Measurements from ENCODE around the gene GDPD4.

GDPD4 gene

GRCh38 chr11:77233011-77233410 lies 68.5 kb downstream of the GDPD4 start:
- DNase-seq, result no peak

DNA sequence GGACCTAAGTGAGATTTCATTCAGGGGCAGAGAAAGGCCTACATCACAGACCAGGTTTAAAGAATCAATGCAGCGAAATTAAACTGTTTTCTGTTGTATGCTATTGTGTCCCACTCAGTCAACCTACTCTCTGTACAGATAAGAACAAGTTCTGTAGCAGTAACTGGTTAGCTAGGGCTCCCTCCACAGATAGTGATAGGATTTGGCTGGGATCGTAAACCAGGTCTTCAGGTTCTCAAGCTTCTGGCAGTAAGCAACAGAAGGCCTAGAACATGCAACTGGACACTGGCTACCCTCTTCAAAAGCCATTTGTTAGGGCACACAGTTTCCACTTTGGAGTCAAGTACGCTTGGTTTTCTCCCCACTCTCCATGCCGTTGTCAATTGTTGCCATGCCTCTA lies 69.2 kb downstream of the GDPD4 start:
- no peak for DNase-seq

- DNase-seq, result no peak
Observed at GRCh38 chr11:77231800-77232199, 69.7 kb downstream of the GDPD4 start.

DNA sequence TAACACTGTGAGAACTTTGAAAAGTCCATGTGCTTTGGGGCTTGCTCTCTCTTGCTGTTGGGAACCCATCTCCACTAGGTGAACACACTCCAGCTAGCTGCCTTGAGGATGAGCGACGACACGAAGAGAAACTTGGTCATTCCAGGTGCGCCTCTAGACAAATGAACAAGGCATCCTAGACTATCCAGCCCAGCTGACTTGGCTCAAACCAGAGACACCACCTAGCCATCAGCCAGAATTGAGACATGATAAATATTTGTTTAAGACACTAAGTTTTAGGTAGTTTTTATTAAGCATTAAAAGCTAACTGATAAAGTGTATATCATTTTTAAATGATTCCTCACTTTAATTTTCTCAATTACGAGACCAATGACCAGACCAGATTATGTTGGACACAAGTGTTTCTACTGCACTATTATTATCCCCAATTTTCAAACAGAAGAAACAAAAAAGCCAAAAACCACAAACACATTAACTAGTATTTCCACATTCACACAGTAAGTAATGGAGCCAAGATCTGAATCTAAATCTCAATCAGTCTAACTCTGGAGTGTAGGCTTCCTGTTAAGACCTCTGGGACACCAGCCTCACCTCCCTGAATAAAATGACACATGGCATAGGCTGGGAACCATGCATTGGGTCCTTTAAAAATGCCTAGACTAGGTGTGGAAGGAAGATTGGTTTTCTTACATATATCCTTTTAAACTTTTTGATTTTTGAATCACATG lies 70.4 kb downstream of the GDPD4 start:
- DNase-seq, result no peak

GRCh38 chr11:77223797-77224196 lies 77.7 kb downstream of the GDPD4 start:
- DNase-seq, result no peak

DNA sequence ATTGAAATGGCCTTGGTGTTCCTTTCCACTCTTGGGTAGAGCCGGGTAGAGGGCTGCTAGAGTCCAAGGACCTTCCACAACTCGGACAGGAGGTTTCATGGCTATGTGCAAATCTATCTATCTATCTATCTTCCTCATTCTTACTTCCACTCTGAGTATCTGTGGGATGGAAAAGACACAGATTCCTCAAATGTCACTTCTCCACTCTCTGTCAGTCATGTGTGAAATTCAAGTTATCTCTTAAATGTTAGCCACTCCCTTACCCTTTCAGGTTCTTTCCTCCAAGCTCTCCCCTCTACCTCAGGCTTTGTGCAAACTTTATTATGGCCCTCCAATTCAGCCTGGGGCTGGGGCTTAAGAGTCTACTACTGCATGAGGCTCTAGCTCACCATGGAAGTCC lies 84.3 kb downstream of the GDPD4 start:
- no peak for DNase-seq

GRCh38 chr11:77215106-77215505 lies 86.4 kb downstream of the GDPD4 start:
- no peak for DNase-seq

DNA sequence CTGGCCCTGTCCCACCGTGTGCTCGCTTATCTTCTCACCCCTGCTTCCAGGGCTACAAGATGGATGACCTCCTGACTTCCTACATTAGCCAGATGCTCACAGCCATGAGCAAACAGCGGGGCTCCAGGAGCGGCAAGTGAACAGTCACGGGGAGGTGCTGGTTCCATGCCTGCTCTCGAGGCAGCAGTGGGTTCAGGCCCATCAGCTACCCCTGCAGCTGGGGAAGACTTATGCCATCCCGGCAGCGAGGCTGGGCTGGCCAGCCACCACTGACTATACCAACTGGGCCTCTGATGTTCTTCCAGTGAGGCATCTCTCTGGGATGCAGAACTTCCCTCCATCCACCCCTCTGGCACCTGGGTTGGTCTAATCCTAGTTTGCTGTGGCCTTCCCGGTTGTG lies 86.9 kb downstream of the GDPD4 start:
- no peak for DNase-seq

DNA sequence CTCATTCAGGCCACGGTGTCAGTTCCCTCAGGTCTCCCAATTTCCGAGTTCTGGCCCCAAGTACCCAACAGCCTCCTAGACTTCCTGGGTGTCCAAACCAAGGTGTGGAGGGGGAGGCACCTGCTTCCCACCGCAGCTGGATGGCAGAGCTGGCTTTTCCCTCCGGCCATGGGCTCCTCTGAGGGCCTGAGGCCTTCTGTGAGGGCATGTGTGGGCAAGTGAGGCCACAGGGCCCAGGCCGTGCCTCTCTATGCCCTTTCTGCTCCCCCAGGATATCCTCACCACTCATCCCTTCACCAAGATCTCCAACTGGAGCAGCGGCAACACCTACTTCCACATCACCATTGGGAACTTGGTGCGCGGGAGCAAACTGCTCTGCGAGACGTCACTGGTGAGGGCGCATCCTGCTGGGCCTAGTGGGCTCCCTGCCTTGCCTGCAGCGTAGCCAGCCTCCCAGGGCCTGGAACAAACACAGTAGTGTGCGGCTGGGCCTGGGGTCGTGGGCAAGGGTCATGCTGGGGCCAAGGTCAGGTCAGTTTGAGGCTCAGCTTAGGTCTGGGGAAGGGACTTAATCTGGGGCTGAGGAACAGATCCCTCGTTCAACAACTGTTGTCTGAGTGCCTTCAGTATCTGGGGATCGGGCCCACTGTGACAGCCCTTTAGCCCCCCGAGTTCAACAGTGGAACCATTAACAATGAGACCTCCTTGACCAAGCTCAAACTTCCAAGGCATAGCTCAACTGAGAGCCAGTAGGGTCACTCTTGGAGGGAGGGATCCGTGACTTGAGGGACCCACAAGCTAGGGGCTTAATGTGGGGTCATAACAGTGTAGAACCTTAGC lies 87.7 kb downstream of the GDPD4 start:
- no peak for DNase-seq

DNA sequence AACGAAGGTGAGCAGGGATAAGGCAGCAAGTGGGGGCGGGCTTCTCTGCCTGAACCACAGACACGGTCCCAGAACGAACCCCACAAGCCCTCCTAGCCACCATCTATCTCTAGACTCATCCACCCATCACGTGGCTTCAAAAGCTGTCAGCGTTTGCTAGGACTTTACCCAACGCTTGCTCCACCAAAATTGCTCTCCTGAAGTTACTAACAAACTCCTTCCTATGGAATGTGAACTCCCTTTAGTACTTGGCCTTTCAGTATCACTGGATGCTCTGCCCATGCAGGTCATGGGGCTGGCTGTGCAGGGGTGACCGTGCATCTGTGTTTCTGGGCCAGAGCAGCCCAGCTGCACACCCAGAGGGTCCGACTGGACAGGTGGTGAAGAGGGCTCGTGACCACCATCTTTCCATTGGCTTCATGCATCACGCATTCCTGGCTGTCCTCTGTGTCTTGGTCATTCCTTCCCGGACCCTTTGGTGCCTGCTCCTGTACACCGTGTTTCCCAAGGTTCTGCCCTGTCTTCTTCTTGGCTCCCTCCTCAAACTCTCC lies 88.4 kb downstream of the GDPD4 start:
- no peak for DNase-seq

- DNase-seq, result no peak
Observed at GRCh38 chr11:77212314-77213007, 89.0 kb downstream of the GDPD4 start.

DNA sequence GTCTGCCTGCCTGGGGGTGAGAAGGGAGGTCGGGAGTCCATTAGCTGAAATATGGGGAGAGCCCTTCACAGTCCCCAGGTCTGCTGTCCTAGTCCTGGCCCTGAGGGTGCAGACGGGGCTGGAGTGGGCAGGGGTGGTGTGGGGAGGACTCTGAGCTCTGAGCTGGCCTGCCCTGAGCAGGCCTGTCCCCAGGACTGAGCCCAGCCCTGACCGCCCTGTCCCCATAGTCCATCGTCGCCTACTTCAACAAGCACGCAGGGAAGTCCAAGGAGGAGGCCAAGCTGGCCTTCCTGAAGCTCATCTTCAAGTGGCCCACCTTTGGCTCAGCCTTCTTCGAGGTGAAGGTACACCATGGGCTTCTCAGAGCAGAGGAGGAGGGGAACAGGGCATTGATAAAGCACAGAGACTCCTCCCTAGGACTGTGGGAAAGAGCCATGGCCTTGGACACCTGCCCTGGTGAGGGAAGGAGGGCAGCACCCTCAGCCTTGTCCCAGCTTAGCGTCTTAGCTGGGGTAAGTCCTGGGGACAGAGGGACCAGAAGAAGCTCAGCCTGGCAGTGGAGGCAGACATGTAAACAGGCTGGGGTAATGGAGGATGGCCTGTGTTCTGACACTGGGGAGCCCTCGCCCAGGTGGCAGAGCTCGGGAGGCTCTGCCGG lies 89.8 kb downstream of the GDPD4 start:
- no peak for DNase-seq

DNA sequence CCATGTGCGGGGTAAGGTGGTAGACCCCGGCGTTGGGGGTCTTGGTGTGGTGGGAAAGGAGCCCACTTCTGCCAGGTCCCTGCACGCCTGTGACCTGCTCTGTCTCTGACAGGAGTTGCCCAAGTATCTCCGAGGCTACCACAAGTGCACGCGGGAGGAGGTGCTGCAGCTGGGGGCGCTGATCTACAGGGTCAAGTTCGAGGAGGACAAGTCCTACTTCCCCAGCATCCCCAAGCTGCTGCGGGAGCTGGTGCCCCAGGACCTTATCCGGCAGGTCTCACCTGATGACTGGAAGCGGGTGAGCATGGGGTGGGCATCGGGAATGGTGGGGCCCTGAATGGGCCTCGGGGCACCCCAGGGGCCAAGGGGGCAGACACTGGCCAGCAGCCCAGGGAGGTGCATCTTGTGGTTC lies 90.4 kb downstream of the GDPD4 start:
- DNase-seq, result no peak

DNA sequence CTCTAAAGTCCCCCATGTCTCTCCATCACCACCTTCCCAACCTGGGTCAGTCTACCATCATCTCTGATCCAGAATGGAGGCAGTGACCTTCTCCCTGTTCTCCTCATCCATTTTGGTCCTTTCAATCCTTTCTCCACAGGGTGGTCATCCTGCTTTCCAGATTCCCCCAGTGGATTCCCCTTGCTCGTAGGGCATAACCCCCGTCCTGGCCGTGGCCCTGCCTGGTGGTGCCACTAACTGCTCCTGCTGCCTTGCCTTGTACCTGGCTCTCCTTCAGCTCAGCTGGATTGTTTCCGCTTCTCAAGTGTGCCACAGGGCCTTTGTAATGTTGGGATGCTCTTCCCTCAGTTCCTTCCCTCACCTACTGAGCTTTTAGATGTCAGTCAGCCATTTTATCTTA lies 91.8 kb downstream of the GDPD4 start:
- no peak for DNase-seq

DNA sequence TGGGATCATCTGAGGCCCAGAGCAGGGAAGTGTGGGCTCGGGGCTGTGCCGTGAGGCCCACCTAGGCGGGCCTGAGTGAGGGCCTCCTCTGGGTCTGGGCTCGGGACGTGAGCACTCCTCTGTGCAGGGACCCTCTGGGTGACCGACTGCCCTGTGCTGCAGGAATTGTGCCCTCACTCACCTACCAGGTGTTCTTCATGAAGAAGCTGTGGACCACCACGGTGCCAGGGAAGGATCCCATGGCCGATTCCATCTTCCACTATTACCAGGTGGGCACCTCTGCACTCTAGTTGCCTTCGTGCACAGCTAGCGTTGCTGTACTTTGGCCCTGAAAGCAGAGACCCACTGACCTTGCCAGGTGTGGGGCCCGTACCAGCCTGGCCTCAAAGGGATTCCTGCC lies 93.0 kb downstream of the GDPD4 start:
- DNase-seq, result no peak

DNA sequence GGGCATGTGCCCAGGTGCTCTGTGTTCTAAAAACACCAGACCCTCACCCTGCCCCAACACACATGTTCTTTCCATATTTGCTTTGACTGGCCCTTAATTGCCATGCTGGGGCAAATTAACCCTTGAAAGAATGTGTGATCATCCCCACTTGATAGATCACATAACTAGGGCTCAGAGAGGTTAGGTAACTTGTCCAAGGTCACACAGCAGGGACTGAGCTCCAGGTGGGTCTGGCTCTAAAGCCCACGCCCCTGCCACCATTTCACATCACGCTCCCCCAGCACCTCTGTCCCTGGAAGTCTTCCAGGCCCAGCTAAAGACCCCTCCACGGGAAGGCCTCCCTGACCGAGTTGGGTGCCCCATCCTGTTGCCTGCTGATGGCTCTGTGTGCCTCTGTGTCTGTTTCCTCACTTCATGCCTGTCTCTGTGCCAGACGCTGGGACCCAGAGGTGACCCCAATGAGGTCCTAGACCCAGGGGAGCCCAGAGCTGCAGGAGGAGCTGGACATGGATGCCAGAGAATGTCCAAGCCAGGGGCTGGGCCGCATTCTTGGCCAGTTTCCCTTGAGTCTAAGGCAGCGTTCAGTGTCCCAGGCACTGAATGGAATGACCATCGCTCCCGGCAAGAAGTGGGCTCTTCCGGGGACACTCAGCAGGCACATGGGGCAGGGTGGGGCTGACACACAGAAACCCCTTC lies 93.7 kb downstream of the GDPD4 start:
- DNase-seq, result no peak

DNA sequence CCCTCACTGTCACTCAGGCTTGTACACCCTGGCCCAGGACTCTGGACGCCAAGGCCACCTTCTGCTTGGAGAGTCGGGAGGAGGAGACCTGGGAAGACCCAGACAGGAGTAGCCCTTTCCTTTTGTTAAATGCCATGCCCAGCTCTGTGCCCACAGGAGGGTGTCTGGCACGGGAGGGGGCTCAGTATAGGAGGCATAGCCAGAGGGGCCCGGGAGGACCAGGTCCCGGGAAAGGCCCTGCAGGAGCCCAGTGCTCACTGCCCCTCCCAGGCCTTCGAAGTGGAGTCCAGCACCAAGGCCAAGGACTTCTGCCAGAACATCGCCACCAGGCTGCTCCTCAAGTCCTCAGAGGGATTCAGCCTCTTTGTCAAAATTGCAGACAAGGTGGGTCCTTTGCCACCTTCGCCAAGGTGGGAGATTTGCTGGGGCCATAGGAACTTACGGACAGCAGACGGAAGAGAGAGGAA lies 94.4 kb downstream of the GDPD4 start:
- DNase-seq, result no peak

GRCh38 chr11:77206264-77207018 lies 95.0 kb downstream of the GDPD4 start:
- DNase-seq, result no peak

DNA sequence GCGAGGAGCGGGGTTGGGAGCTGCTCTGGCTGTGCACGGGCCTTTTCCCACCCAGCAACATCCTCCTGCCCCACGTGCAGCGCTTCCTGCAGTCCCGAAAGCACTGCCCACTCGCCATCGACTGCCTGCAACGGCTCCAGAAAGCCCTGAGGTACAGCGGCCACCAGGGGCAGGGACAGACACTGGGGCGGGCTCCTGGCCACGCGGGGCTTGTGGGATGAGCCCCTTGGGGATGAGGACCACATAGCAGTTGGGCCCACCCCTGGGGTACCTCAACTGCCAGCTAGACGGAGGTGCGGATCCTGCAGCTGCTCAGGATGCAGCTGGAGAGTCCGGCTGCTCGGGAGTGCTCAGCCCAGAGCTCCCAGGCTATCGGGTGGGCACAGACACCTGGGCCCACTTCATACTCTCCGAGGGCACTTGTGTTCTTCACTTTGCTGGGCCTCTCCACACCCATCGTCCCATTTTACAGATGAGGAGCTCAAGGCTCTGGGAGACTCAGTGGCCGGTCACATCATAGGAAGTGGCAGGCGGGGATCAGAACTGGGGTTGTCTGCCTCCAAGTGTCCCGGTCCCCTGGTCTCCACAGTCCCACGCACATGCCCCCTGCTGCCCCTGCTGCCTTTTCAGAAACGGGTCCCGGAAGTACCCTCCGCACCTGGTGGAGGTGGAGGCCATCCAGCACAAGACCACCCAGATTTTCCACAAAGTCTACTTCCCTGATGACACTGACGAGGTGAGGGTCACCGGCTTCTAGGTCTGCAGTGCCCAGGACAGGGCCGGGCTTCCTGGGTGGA lies 95.8 kb downstream of the GDPD4 start:
- DNase-seq, result no peak

DNA sequence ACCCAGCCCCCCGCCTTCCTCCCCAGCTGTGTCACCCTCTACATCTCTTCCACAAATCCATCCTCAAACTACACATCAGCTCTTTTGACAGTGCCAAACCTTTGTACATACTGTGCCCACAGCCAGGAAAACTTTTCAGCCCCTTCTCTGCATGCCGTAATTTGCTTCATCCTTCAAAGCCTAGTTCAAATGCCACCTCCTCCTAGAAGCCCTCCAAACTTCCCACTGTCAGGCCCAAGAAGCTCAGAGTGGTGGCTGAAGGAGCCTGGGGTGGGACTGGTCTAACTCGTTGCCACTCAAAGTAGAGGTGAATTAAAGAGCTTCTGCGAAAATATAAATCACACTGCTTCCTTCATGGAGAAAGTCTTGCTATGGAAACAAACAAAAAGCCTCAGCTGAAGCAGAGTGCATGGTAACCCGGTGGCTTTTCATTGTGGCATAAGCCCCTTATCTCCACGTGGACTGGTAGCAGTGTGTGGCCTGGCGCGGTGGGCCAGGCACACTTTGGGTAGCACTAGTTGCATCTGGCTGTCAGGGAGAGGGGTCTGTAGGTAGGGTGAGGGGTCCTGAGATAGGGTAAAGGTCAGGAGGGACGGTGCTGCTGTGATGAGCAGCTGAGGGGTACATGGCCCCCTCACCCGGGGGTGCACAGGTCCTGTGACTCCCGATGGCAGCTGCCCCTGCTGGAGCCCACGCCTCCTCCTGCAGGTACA lies 96.6 kb downstream of the GDPD4 start:
- no peak for DNase-seq
